ENCODE measurements around the gene FIBCD1.

DNA sequence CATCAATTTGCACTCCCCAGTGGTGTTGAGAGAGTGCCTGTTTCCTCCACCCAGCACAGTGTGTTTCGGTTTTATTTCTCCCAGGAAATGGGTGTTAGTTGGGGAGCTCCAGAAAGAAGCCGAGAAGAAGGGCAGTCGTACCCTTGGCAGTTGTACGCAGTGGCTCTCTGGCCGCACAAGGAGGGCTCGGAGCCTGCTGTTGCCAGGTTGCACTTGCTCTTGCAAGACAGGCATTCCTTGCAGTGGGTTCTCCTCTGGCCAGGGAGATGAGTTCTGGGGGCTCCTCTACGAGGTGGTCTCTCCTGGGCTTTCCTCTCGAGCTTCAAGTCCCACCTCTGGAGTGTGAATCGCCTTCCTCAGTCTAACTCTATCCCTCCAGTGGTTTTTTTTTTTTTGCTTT lies 71.5 kb downstream of the FIBCD1 start:
- no peak for TF ChIP-seq TAF1 (IDR thresholded peaks at IDR 0.05; ENCODE audit: low read depth, low read length)
- TF ChIP-seq POLR2A (IDR thresholded peaks at IDR 0.05; ENCODE audit: low read depth, low read length): no peak
- TF ChIP-seq POLR2AphosphoS5 (IDR thresholded peaks at IDR 0.05; ENCODE audit: low read depth, low read length): no peak
